Endometrial microvascular endothelial cells (primary cell): ENCODE data around the gene HDAC11. TPM values are rescaled to one million over a fixed set of nuclear protein-coding genes. Genes with fewer than 3 reads are reported as not detected.

Experiments
- in situ Hi-C: cut with HindIII; loops from 2 replicates; pipeline ENCODE4 v1.10.0; 2017; ENCODE audit warnings: low sequenced_read_pairs, low pct_unique_long_range_greater_than_20kb; ENCODE audit errors: inconsistent ontology term
- total RNA-seq: library from RNA; depleted of rRNA; stranded (reverse); fragments of >200 nt; gene quantifications from one replicate; pipeline ENCODE4 v1.2.3, GENCODE V29; 2015; ENCODE audit errors: inconsistent ontology term

The HDAC11 gene
- total RNA-seq, 1 donor from 2014 or later: 8.3 TPM

GRCh38 chr3:13532085-13532484, 52.0 kb downstream of the HDAC11 start:
- in situ Hi-C loops: no loop called here

- in situ Hi-C loops: no loop called here
Observed at GRCh38 chr3:13532631-13533030, 52.5 kb downstream of the HDAC11 start.

DNA sequence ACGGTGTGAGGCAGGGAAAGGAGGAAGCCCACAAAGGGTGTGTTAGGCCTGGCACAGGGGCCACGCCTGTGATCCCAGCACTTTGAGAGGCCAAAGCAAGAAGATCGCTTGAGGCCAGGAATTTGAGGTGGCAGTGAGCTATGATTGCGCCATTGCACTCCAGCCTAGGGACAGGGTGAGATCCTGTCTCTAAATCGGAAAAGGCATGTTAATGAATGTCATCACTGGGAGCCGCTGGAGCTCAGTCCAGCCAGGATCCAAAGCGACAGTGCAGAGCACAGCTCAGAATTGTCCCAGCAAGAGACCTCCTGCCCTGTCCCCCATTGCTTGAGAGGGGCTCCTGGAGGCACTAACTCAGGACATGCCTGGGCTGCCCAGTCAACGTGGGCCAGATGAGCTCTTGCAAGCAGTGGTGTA, 53.8 kb downstream of the HDAC11 start:
- in situ Hi-C loops: no loop called here

DNA sequence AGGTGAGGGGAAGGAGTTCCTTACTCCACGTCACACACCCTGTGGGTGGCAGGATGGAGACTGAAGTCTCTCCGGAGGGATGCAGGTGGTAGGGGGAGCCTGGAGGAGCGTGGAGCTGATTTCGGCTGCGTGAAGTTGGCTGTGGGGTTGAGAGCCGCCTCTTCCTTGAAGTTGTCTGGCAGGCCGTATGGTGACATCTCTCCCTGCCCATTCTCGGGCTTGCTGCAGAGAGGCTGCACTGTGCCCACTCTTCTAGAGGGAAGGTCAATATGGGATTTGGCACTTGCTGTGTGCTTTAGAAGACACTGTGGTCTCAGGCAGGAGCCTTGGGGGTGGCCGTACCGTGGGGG, 55.4 kb downstream of the HDAC11 start:
- in situ Hi-C loops: no loop called here

- in situ Hi-C loops: no loop called here
Observed at GRCh38 chr3:13535905-13536304, 55.8 kb downstream of the HDAC11 start.

GRCh38 chr3:13536432-13536831, 56.3 kb downstream of the HDAC11 start:
- in situ Hi-C loops: no loop called here

GRCh38 chr3:13536832-13537231, 56.7 kb downstream of the HDAC11 start:
- in situ Hi-C loops: no loop called here

DNA sequence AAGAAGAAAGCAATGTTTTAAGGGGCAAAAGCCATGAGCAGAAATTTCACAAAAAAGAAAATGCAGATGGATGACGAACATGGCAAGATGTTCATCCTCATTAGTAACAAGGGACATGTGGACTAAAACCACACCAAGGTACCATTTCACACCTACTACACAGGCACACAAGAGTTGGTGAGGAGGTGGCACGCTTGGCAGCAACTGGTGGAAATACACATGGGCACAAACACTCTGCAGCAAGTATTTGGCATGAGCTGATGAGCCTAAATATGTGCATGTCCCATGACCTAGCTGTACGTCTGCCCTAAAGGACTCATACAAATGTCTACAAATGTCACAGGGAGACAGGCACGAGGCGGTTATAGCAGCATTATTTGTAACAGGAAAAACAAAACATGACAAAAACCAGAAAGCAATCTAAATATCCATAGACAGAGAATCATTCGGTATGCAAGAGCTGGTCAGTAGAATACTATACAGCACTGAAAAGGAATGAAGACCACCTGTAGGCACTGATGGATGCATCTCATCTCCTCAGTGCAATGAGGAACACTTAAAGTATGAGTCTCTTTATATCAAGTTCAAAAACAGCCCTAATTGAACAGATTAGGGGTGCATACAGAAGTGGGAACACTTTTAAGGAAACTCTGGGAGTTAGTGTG, 57.3 kb downstream of the HDAC11 start:
- in situ Hi-C loops: no loop called here

- in situ Hi-C loops: no loop called here
Observed at GRCh38 chr3:13537909-13538296, 57.8 kb downstream of the HDAC11 start.

DNA sequence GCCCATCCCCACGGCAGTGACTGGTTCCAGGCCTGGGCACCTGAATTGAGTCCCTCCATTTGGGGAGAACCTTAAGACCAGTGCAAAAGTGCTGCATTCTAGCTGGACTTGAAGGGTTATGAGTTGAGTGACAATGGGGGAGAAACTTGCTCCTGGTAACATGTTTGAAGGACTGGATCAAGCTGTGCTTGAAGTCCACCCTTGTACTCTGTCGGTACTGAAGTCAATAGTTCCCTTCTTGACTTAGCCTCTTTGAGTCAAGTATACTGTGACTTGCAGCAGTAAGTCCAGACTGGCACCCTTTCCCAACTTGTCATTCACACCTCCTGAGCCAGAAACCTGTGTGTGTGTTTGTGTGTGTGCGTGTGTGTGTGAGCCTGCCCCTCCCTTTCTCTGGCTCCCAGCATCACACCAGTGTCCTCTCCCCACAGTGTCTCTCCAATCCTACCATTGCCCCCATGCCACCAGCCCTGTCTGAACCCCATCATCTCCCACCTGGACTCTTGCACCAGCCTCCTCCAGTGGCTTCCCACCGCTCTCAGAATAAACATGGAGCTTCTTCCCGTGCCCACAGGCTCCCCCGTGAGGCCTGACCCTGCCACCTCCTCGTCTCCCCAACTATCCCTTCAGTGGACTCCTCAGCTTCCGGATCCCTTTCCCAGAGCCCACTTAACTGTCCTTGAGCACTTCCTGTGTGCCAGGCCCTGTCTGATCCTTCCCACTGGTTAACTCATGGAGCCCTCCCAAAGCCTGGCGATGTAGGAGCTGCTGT, 58.6 kb downstream of the HDAC11 start:
- in situ Hi-C loops: no loop called here

DNA sequence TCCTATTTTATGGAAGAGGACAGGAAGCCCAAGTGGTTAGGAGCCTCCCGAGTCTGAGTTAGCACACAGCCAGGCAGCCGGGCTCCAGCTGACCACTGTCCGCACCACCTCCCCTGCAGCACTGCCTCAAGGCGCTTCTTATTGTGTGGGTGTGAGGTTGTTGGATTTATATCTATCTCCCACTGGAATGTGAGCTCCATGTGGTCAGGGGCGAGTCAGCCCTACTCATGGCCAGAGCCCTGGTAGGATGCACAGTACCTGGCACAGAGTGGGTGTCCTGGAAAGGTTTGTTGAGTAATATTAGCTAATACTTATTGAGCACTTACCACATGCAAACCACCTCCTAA, 59.2 kb downstream of the HDAC11 start:
- in situ Hi-C loops: no loop called here

DNA sequence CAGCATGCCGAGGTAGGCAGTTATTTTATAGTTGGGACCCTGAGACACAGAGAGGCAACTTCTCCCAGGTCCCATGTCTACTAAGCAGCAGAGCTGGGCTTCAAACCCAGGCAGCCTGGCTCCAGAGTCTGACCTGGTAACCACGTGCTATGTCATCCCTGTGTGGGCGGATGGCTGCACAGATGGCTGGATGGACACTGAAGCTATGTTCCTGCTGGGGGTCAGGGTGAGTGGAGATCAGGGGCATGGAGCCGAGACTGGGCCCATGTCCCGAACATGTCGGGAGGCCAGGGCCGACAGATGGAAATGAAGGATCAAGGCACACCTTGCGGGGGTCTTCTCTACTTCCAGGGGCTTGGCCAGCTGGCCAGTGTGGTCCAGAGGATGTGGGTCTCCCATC, 59.6 kb downstream of the HDAC11 start:
- in situ Hi-C loops: no loop called here

GRCh38 chr3:13540297-13540995, 60.3 kb downstream of the HDAC11 start:
- in situ Hi-C loops: no loop called here

GRCh38 chr3:13541691-13542090, 61.6 kb downstream of the HDAC11 start:
- in situ Hi-C loops: no loop called here

GRCh38 chr3:13542142-13542541, 62.0 kb downstream of the HDAC11 start:
- in situ Hi-C loops: no loop called here

DNA sequence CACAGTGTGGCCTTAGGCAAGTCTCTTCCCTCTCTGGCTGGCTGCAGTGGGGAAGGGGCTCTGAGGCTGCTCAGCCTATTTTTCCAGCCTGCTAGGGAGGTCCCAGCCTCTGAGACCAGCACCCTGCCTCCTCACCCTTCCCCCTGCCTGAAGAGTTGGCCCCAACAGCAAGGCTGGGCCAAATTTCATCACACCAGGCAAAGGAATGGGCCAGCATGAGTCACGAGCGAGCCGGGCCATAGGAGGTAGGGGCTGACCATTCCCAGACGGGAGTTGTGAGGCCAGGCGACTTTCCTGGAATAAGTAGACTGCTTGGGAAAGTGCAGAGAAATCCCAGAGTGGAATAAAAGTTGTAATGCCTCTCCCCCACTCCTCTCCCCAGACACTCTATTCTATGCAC, 63.1 kb downstream of the HDAC11 start:
- in situ Hi-C loops: no loop called here

DNA sequence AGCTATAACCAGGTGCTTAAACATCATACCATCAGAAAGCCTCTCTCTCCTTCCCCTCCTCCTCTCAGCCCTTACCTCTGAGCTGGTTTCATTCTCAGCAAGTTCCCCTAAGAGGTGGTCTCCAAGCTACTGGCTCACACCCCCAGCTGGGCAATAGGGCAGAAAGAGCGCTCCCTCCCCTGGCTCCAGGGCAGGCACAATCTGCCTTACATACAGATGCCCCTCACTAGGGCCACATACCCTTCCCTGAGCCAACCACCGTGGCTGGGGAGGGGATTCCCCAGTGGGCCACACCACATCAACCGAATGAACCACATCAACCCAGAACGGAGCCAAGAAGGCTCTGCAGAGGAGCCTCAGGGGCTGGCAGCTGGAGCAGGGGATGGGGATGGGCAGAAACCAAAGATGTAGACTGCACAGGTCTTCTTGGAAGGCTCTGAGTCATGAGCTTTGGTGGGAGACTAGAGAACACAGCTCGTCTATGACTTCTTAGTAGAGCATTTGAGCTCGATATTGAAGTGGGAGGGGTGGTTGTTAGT, 64.3 kb downstream of the HDAC11 start:
- in situ Hi-C loops: no loop called here

GRCh38 chr3:13544951-13545651, 65.0 kb downstream of the HDAC11 start:
- in situ Hi-C loops: no loop called here

- in situ Hi-C loops: no loop called here
Observed at GRCh38 chr3:13545952-13546454, 65.9 kb downstream of the HDAC11 start.
